Endothelial cell of umbilical vein (primary cell): Measurements from ENCODE around the gene ABCD1. TPM values are rescaled to one million over a fixed set of nuclear protein-coding genes. Genes with fewer than 3 reads are reported as not detected.

Experiments
- BruUV-seq: library from RNA; stranded (reverse); fragments of 400-500 nt; replicated peaks from 2 replicates; lab custom pipeline; 2021; lab: Mats Ljungman, UMichigan
- CTCF ChIA-PET: fragments of 300-600, 350-600 bp; sonication (Branson Sonifier 250); formaldehyde crosslinking; loops from one replicate; lab custom pipeline; 2021; ENCODE audit warnings: antibody characterized with exemption, inconsistent platforms; lab: Charles Lee
- POLR2A ChIA-PET: fragments of 300-600, 350-600 bp; sonication (Branson Sonifier 250); formaldehyde crosslinking; loops from one replicate; lab custom pipeline; 2021; ENCODE audit warnings: antibody characterized with exemption, inconsistent platforms; lab: Charles Lee
- DNase-seq: peaks from one replicate; pipeline ENCODE4 v3.0.0-alpha.2; 2011; ENCODE audit warnings: low read depth, low spot score
- FAIRE-seq: peaks from 2 replicates; lab custom pipeline; 2011; peaks lifted over from hg19 to GRCh38; lab: Jason Lieb, UNC
- H2AFZ ChIP-seq: 2 replicates; pipeline ENCODE4 v1.6.0; 2012; ENCODE audit warnings: low read depth, low read length, control low read depth, inconsistent platforms
- H3K27ac ChIP-seq: 2 replicates; pipeline ENCODE4 v1.5.1; 2011; ENCODE audit warnings: low read depth, mild to moderate bottlenecking, control low read depth, low read length, moderate library complexity; ENCODE audit not compliant: insufficient read depth
- H3K27me3 ChIP-seq, 2 experiments: 2 replicates each; pipeline versions ENCODE4 v1.6.0 to v1.6.1; 2011; ENCODE audit warnings: low read length in 2 of 2, mixed read lengths in 1 of 2; ENCODE audit not compliant: control insufficient read depth in 2 of 2, insufficient read depth in 2 of 2
- H3K36me3 ChIP-seq, 2 experiments: 2 replicates in 1 of 2; 3 replicates in 1 of 2; pipeline ENCODE4 v1.5.1; 2011; ENCODE audit warnings: low read length in 2 of 2, mild to moderate bottlenecking in 1 of 2, moderate library complexity in 1 of 2; ENCODE audit not compliant: control insufficient read depth in 2 of 2, insufficient read depth in 2 of 2; ENCODE audit errors: extremely low read depth in 1 of 2
- H3K4me1 ChIP-seq: 3 replicates; pipeline ENCODE4 v1.5.1; 2011; ENCODE audit warnings: mild to moderate bottlenecking, low read length; ENCODE audit not compliant: control insufficient read depth, insufficient read depth; ENCODE audit errors: extremely low read depth
- H3K4me2 ChIP-seq: 2 replicates; pipeline ENCODE4 v1.6.1; 2011; ENCODE audit warnings: low read length, control low read depth, mixed read lengths; ENCODE audit not compliant: insufficient read depth
- H3K4me3 ChIP-seq, 3 experiments: fragments of 200-600 bp in 1 of 3; sonication (generic), shearing (Covaris generic) in 1 of 3; replicated peaks in 1 of 3; 2 replicates each; pipeline ENCODE4 v1.5.1; 2011 to 2016; ENCODE audit warnings: control low read depth in 3 of 3, low read length in 3 of 3, mild to moderate bottlenecking in 2 of 3, inconsistent platforms in 1 of 3, low read depth in 1 of 3, moderate library complexity in 1 of 3; ENCODE audit not compliant: insufficient read depth in 1 of 3
- H3K79me2 ChIP-seq: 2 replicates; pipeline ENCODE4 v1.6.0; 2012; ENCODE audit warnings: low read length, inconsistent platforms; ENCODE audit not compliant: control insufficient read depth, insufficient read depth
- H3K9ac ChIP-seq: replicated peaks from 2 replicates; pipeline ENCODE3; 2011; ENCODE audit warnings: low read length, control low read depth; ENCODE audit not compliant: insufficient read depth; ENCODE audit errors: extremely low read depth
- H3K9me1 ChIP-seq: replicated peaks from 3 replicates; pipeline ENCODE4 v1.6.0; 2011; ENCODE audit warnings: mild to moderate bottlenecking, low read length; ENCODE audit not compliant: control insufficient read depth, insufficient read depth; ENCODE audit errors: extremely low read depth
- H3K9me3 ChIP-seq: replicated peaks from 2 replicates; pipeline ENCODE4 v1.5.1; 2012; ENCODE audit warnings: low read length, inconsistent platforms; ENCODE audit not compliant: control insufficient read depth, insufficient read depth
- H4K20me1 ChIP-seq: replicated peaks from 2 replicates; pipeline ENCODE3; 2011; ENCODE audit warnings: mild to moderate bottlenecking, low read length; ENCODE audit not compliant: control insufficient read depth, insufficient read depth; ENCODE audit errors: extremely low read depth
- CTCF ChIP-seq, 2 donors: IDR thresholded peaks; 1 replicate in 1 of 2; 2 replicates in 1 of 2; pipeline ENCODE4 v1.5.1; 2011; ENCODE audit warnings: low read length in 2 of 2, mild to moderate bottlenecking in 2 of 2, moderate library complexity in 2 of 2, control low read depth in 1 of 2, inconsistent platforms in 1 of 2, low read depth in 1 of 2; ENCODE audit not compliant: insufficient read depth in 1 of 2; ENCODE audit errors: extremely low read depth in 1 of 2
- EZH2 ChIP-seq: IDR thresholded peaks from 2 replicates; pipeline ENCODE4 v1.6.1; 2012; ENCODE audit warnings: borderline replicate concordance, low read depth, mild to moderate bottlenecking, moderate library complexity, low read length, inconsistent platforms; ENCODE audit not compliant: severe bottlenecking
- FOS ChIP-seq: IDR thresholded peaks from 2 replicates; pipeline ENCODE4 v1.6.1; 2011; ENCODE audit warnings: mild to moderate bottlenecking, low read length, moderate library complexity, borderline replicate concordance; ENCODE audit not compliant: insufficient read depth
- GATA2 ChIP-seq: IDR thresholded peaks from 2 replicates; pipeline ENCODE4 v1.7.0; 2011; ENCODE audit warnings: low read depth, mild to moderate bottlenecking, moderate library complexity, mixed read lengths, low read length; ENCODE audit not compliant: insufficient read length, insufficient read depth
- JUN ChIP-seq: IDR thresholded peaks from 2 replicates; pipeline ENCODE4 v1.6.1; 2011; ENCODE audit warnings: borderline replicate concordance, low read depth; ENCODE audit not compliant: insufficient read length, insufficient read depth
- MAX ChIP-seq: IDR thresholded peaks from 2 replicates; pipeline ENCODE4 v1.6.1; 2011; ENCODE audit not compliant: insufficient read depth, insufficient read length
- MYC ChIP-seq: IDR thresholded peaks from one replicate; pipeline ENCODE4 v1.6.1; 2011; ENCODE audit warnings: mild to moderate bottlenecking, low read depth, low read length
- POLR2A ChIP-seq: IDR thresholded peaks from 2 replicates; pipeline ENCODE4 v1.6.1; 2012; ENCODE audit warnings: low read depth, mild to moderate bottlenecking, control low read depth, low read length
- POLR2AphosphoS5 ChIP-seq: IDR thresholded peaks from 2 replicates; pipeline ENCODE4 v1.6.1; 2012; ENCODE audit warnings: low read depth, mild to moderate bottlenecking, control low read depth, low read length, moderate library complexity; ENCODE audit not compliant: insufficient read depth
- dilution Hi-C: fragments of 300-500 bp; cut with MboI; formaldehyde crosslinking; loops from one replicate; pipeline ENCODE4 v1.15.0; 2019; ENCODE audit warnings: low sequenced_read_pairs; ENCODE audit not compliant: extremely low pct_ligation_motif_present
- intact Hi-C: fragments of 100-400 bp; cut with micrococcal nuclease; formaldehyde crosslinking; loops from one replicate; pipeline ENCODE4 v1.10.0; 2022
- polyA plus RNA-seq, 4 experiments: library from polyadenylated mRNA; depleted of rRNA in 3 of 4; stranded (reverse) in 3 of 4; unstranded in 1 of 4; fragments of >200 nt; gene quantifications; 2 replicates each; pipeline versions ENCODE4 v1.2.1 to v1.2.3, GENCODE V29; 2011 to 2012; ENCODE audit warnings: missing spikeins in 1 of 4
- total RNA-seq: library from RNA; stranded (reverse); gene quantifications from 2 replicates; pipeline ENCODE4 v1.2.3, GENCODE V29; 2021

Gene ABCD1
- total and polyA plus RNA-seq, 2 donors (not counting 3 experiments of a cell fraction or from before 2014, with no cell fraction given) = 9.1 to 12.9 TPM

GRCh38 chrX:153725832-153726285 is 1.2 kb downstream of the ABCD1 start:
- FAIRE-seq = no peak
- no peaks in the 10 kb centered on the region for H3K9me3 ChIP-seq
- H3K27me3 ChIP-seq = no peaks in the 10 kb centered on the region
- H3K9me1 ChIP-seq = no peaks in the 10 kb centered on the region
- peak overlapping the region; percentile 72 for H3K27ac ChIP-seq
- H4K20me1 ChIP-seq = no peaks in the 10 kb centered on the region
- H3K9ac ChIP-seq = no peak overlapping the region
- no peaks in the 10 kb centered on the region for H3K36me3 ChIP-seq
- no peak overlapping the region for H3K4me3 ChIP-seq
- no peak for DNase-seq
- no TSS peak for BruUV-seq
- H3K4me2 ChIP-seq = no peak overlapping the region
- H2AFZ ChIP-seq = no peak overlapping the region
- peaks cover 16% of the 10 kb centered on the region for H3K79me2 ChIP-seq
- CTCF ChIA-PET = interaction anchor here (1.0 kb wide), 1 partner anchor 9 kb away, joined by 3 read pairs; no protein-coding TSS in a partner anchor
- dilution Hi-C loops = no loop called here
- POLR2A ChIA-PET = no interaction called here
- H3K4me1 ChIP-seq = peaks cover 28% of the 10 kb centered on the region
- intact Hi-C loops = loop anchor here (2.0 kb wide), 1 partner anchor 69 kb away; the partner anchor contains the start of genes IDH3G and SSR4
- TF ChIP-seq POLR2AphosphoS5 = no peak
- no peak for TF ChIP-seq MAX
- TF ChIP-seq GATA2 = no peak
- no peak for TF ChIP-seq CTCF (IDR thresholded peaks at IDR 0.05; ENCODE audit: extremely low read depth in 1 of 2, insufficient read depth in 1 of 2, low read depth in 1 of 2, low read length in 2 of 2)
- TF ChIP-seq JUN = no peak
- no peak for TF ChIP-seq MYC
- no peak for TF ChIP-seq FOS
- no peak for TF ChIP-seq EZH2
- no peak for TF ChIP-seq POLR2A
